H1 (cell line): ENCODE measurements around the gene TNFRSF13B. TPM values are rescaled to one million over a fixed set of nuclear protein-coding genes. Genes with fewer than 3 reads are reported as not detected.

ENCODE experiments used
- CTCF ChIA-PET: fragments of 300-600 bp; sonication (Branson Sonifier 250); formaldehyde crosslinking; loops from one replicate; lab custom pipeline; 2021; ENCODE audit not compliant: partially characterized antibody; lab: Charles Lee
- POLR2A ChIA-PET: fragments of 300-600 bp; sonication (Branson Sonifier 250); formaldehyde crosslinking; loops from one replicate; lab custom pipeline; 2021; ENCODE audit warnings: inconsistent platforms; ENCODE audit not compliant: partially characterized antibody; lab: Charles Lee
- DNase-seq, 2 experiments: peaks; one replicate each; pipeline versions ENCODE4 v3.0.0 to v3.0.0-alpha.2; 2010 to 2022; ENCODE audit warnings: low spot score in 2 of 2, low read depth in 1 of 2, mixed read lengths in 1 of 2
- FAIRE-seq: peaks from 2 replicates; lab custom pipeline; 2011; peaks lifted over from hg19 to GRCh38; lab: Jason Lieb, UNC
- H2AFZ ChIP-seq: 2 replicates; pipeline ENCODE4 v1.8.1; 2012; ENCODE audit warnings: low read length, inconsistent platforms
- H2AK5ac ChIP-seq: 2 replicates; pipeline ENCODE4 v1.6.1; 2013; ENCODE audit warnings: low read depth, low read length
- H2BK120ac ChIP-seq: replicated peaks from 2 replicates; pipeline ENCODE3; 2013; ENCODE audit warnings: low read depth, low read length, inconsistent platforms
- H2BK12ac ChIP-seq: 2 replicates; pipeline ENCODE4 v1.6.1; 2013; ENCODE audit warnings: low read depth, low read length
- H2BK15ac ChIP-seq: 2 replicates; pipeline ENCODE4 v1.6.1; 2013; ENCODE audit warnings: low read length
- H2BK20ac ChIP-seq: 2 replicates; pipeline ENCODE4 v1.6.1; 2013; ENCODE audit warnings: low read length
- H2BK5ac ChIP-seq: 2 replicates; pipeline ENCODE4 v1.6.1; 2013; ENCODE audit warnings: low read depth, low read length
- H3K14ac ChIP-seq: 2 replicates; pipeline ENCODE4 v1.6.1; 2013; ENCODE audit warnings: inconsistent platforms; ENCODE audit not compliant: insufficient read length
- H3K18ac ChIP-seq: 2 replicates; pipeline ENCODE4 v1.6.1; 2013; ENCODE audit warnings: low read length; ENCODE audit errors: extremely low read depth
- H3K23ac ChIP-seq: 2 replicates; pipeline ENCODE4 v1.6.1; 2013; ENCODE audit warnings: inconsistent platforms; ENCODE audit not compliant: insufficient read length
- H3K23me2 ChIP-seq: 2 replicates; pipeline ENCODE4 v1.6.1; 2013; ENCODE audit warnings: low read depth, low read length
- H3K27ac ChIP-seq: 2 replicates; pipeline ENCODE4 v1.6.1; 2011; ENCODE audit warnings: low read depth, low read length, inconsistent platforms
- H3K27me3 ChIP-seq, 4 experiments: replicated peaks in 1 of 4; 1 replicate in 1 of 4; 2 replicates in 3 of 4; pipeline versions ENCODE4 v1.6.1 to v1.8.1; 2011 to 2013; ENCODE audit warnings: low read length in 3 of 4, mild to moderate bottlenecking in 3 of 4, inconsistent platforms in 2 of 4, mixed read lengths in 2 of 4, moderate library complexity in 1 of 4; ENCODE audit not compliant: control insufficient read depth in 3 of 4, insufficient read depth in 3 of 4; ENCODE audit errors: extremely low read depth in 1 of 4
- H3K36me3 ChIP-seq, 4 experiments: 2 replicates each; pipeline versions ENCODE4 v1.6.1 to v1.8.1; 2011 to 2013; ENCODE audit warnings: mild to moderate bottlenecking in 4 of 4, low read length in 3 of 4, moderate library complexity in 2 of 4, control low read depth in 1 of 4, inconsistent platforms in 1 of 4; ENCODE audit not compliant: insufficient read depth in 4 of 4, control insufficient read depth in 2 of 4
- H3K4ac ChIP-seq: replicated peaks from 2 replicates; pipeline ENCODE3; 2013; ENCODE audit warnings: low read length, low read depth, mixed read lengths, inconsistent platforms; ENCODE audit not compliant: insufficient read length
- H3K4me1 ChIP-seq, 4 experiments: replicated peaks in 1 of 4; 1 replicate in 1 of 4; 2 replicates in 3 of 4; pipeline versions ENCODE4 v1.6.1 to v1.8.1; 2011 to 2013; ENCODE audit warnings: low read length in 3 of 4, inconsistent platforms in 2 of 4, mixed read lengths in 1 of 4; ENCODE audit not compliant: insufficient read depth in 4 of 4, control insufficient read depth in 3 of 4
- H3K4me2 ChIP-seq, 2 experiments: 2 replicates each; pipeline versions ENCODE4 v1.6.1 to v1.8.1; 2011 to 2013; ENCODE audit warnings: low read depth in 2 of 2, low read length in 2 of 2, control low read depth in 1 of 2, inconsistent platforms in 1 of 2, mild to moderate bottlenecking in 1 of 2; ENCODE audit not compliant: insufficient read depth in 1 of 2
- H3K4me3 ChIP-seq, 4 experiments: fragments of 200-600, 300-600 bp in 1 of 4; sonication (generic), shearing (Covaris generic), sonication (Bioruptor Twin) in 1 of 4; 2 replicates each; pipeline versions ENCODE4 v1.5.1 to v1.8.1; 2011 to 2016; ENCODE audit warnings: low read length in 4 of 4, low read depth in 3 of 4, control low read depth in 2 of 4, inconsistent platforms in 2 of 4, mild to moderate bottlenecking in 2 of 4, mixed read lengths in 1 of 4, moderate library complexity in 1 of 4; ENCODE audit not compliant: insufficient read depth in 2 of 4; ENCODE audit errors: extremely low read depth in 1 of 4
- H3K56ac ChIP-seq: replicated peaks from 2 replicates; pipeline ENCODE3; 2013; ENCODE audit warnings: low read depth, mild to moderate bottlenecking, mixed read lengths, low read length, inconsistent platforms; ENCODE audit not compliant: insufficient read length
- H3K79me1 ChIP-seq: 2 replicates; pipeline ENCODE4 v1.6.1; 2013; ENCODE audit warnings: low read depth, low read length, control low read depth
- H3K79me2 ChIP-seq, 2 experiments: 2 replicates each; pipeline versions ENCODE4 v1.6.1 to v1.8.1; 2012 to 2013; ENCODE audit warnings: low read length in 2 of 2, mild to moderate bottlenecking in 2 of 2, inconsistent platforms in 1 of 2; ENCODE audit not compliant: insufficient read depth in 2 of 2, control insufficient read depth in 1 of 2
- H3K9ac ChIP-seq, 4 experiments: replicated peaks in 1 of 4; 1 replicate in 1 of 4; 2 replicates in 3 of 4; pipeline versions ENCODE4 v1.6.1 to v1.8.1; 2011 to 2013; ENCODE audit warnings: low read depth in 3 of 4, low read length in 3 of 4, control low read depth in 2 of 4, mild to moderate bottlenecking in 2 of 4, moderate library complexity in 2 of 4, inconsistent platforms in 1 of 4; ENCODE audit errors: extremely low read depth in 1 of 4
- H3K9me3 ChIP-seq, 2 experiments: 2 replicates each; pipeline versions ENCODE4 v1.6.1 to v1.8.1; 2012 to 2013; ENCODE audit warnings: mild to moderate bottlenecking in 2 of 2, moderate library complexity in 2 of 2, control low read depth in 1 of 2, inconsistent platforms in 1 of 2, low read depth in 1 of 2, low read length in 1 of 2, mixed read lengths in 1 of 2; ENCODE audit not compliant: insufficient read depth in 2 of 2
- H4K20me1 ChIP-seq, 2 experiments: replicated peaks in 1 of 2; 2 replicates each; pipeline versions ENCODE3 to v1.8.1; 2011 to 2013; ENCODE audit warnings: inconsistent platforms in 2 of 2, low read length in 2 of 2, mild to moderate bottlenecking in 1 of 2; ENCODE audit not compliant: insufficient read depth in 2 of 2, control insufficient read depth in 1 of 2
- H4K5ac ChIP-seq: 2 replicates; pipeline ENCODE4 v1.6.1; 2013; ENCODE audit warnings: low read length, low read depth, mixed read lengths, inconsistent platforms; ENCODE audit not compliant: insufficient read length
- H4K8ac ChIP-seq: 2 replicates; pipeline ENCODE4 v1.8.0; 2013; ENCODE audit warnings: mild to moderate bottlenecking, moderate library complexity, low read length, inconsistent platforms; ENCODE audit not compliant: insufficient read depth; ENCODE audit errors: extremely low read depth
- H4K91ac ChIP-seq: replicated peaks from 2 replicates; pipeline ENCODE3; 2013; ENCODE audit warnings: low read length, mixed read lengths, inconsistent platforms; ENCODE audit not compliant: insufficient read length
- ASH2L ChIP-seq: fragments of 200-600, 300-600 bp; sonication (generic); IDR thresholded peaks from one replicate; pipeline ENCODE4 v1.7.1; 2017; ENCODE audit warnings: low read length
- CBX8 ChIP-seq: fragments of 300-800, 300-1000 bp; sonication (generic); IDR thresholded peaks from 2 replicates; pipeline ENCODE4 v1.7.1; 2016; ENCODE audit warnings: low read depth, low read length, borderline replicate concordance
- CHD1 ChIP-seq: IDR thresholded peaks from 2 replicates; pipeline ENCODE4 v1.6.1; 2012; ENCODE audit warnings: low read depth, low read length, improper control_type of control experiment
- EP300 ChIP-seq, 2 experiments: IDR thresholded peaks; 1 replicate in 1 of 2; 2 replicates in 1 of 2; pipeline ENCODE4 v1.6.1; 2011 to 2012; ENCODE audit warnings: low read depth in 2 of 2, low read length in 2 of 2, mild to moderate bottlenecking in 2 of 2, borderline replicate concordance in 1 of 2, inconsistent platforms in 1 of 2, moderate library complexity in 1 of 2
- FOSL1 ChIP-seq: IDR thresholded peaks from 2 replicates; pipeline ENCODE4 v1.6.1; 2011; ENCODE audit warnings: mild to moderate bottlenecking, low read depth, low read length, moderate library complexity; ENCODE audit not compliant: insufficient read depth
- GABPA ChIP-seq: IDR thresholded peaks from 2 replicates; pipeline ENCODE4 v1.6.1; 2011; ENCODE audit warnings: mild to moderate bottlenecking, low read length, moderate library complexity, borderline replicate concordance; ENCODE audit not compliant: insufficient read depth
- JUND ChIP-seq: IDR thresholded peaks from 2 replicates; pipeline ENCODE4 v1.6.1; 2011; ENCODE audit warnings: mild to moderate bottlenecking, improper control_type of control experiment, low read length
- POLR2AphosphoS5 ChIP-seq: IDR thresholded peaks from 2 replicates; pipeline ENCODE4 v1.6.1; 2011; ENCODE audit warnings: low read depth, low read length
- SIN3A ChIP-seq, 2 experiments: IDR thresholded peaks in 1 of 2; conservative IDR thresholded peaks in 1 of 2; 2 replicates each; pipeline ENCODE4 v1.6.1; 2011 to 2012; ENCODE audit warnings: low read length in 2 of 2, improper control_type of control experiment in 1 of 2, low read depth in 1 of 2, mild to moderate bottlenecking in 1 of 2
- SP4 ChIP-seq: IDR thresholded peaks from 2 replicates; pipeline ENCODE4 v1.6.1; 2012; ENCODE audit warnings: low read length, inconsistent platforms
- TAF7 ChIP-seq: optimal IDR thresholded peaks from 2 replicates; pipeline ENCODE3; 2011; ENCODE audit warnings: low read depth, mild to moderate bottlenecking, inconsistent platforms, low read length, moderate library complexity, borderline replicate concordance
- TCF12 ChIP-seq: IDR thresholded peaks from 2 replicates; pipeline ENCODE4 v1.6.1; 2011; ENCODE audit warnings: low read depth, mild to moderate bottlenecking, low read length
- TEAD4 ChIP-seq: IDR thresholded peaks from 2 replicates; pipeline ENCODE4 v1.6.1; 2012; ENCODE audit warnings: low read depth, low read length, inconsistent platforms, mixed read lengths
- ZNF274 ChIP-seq: IDR thresholded peaks from 2 replicates; pipeline ENCODE4 v1.7.0; 2012; ENCODE audit warnings: low read length, borderline replicate concordance; ENCODE audit errors: extremely low read depth
- WGBS, 2 experiments: shearing (Covaris generic) in 1 of 2; methylation state at CpG; one replicate each; pipeline versions ENCODE4 v1.1.6 to v1.1.7; 2013 to 2015; ENCODE audit warnings: low lambda C conversion rate in 2 of 2, mixed read lengths in 2 of 2, inconsistent platforms in 1 of 2, low coverage in 1 of 2, missing lambda C conversion rate in 1 of 2; ENCODE audit not compliant: insufficient replicate concordance in 2 of 2, insufficient coverage in 1 of 2, insufficient read length in 1 of 2; ENCODE audit errors: extremely low coverage in 1 of 2, missing lambda C conversion rate in 1 of 2; 5-methylcytosine and 5-hydroxymethylcytosine counted together
- polyA plus RNA-seq, 7 experiments: library from polyadenylated mRNA; depleted of rRNA in 3 of 7; stranded (reverse) in 5 of 7; unstranded in 2 of 7; fragments of >200 nt in 5 of 7; fragments of 200-250 nt in 2 of 7; gene quantifications; 1 replicate in 5 of 7; 2 replicates in 1 of 7; 4 replicates in 1 of 7; pipeline versions ENCODE4 v1.2.1 to v1.2.3, GENCODE V29; 2011 to 2013; ENCODE audit warnings: missing spikeins in 2 of 7, mixed read lengths in 2 of 7
- total RNA-seq: library from RNA; stranded (reverse); fragmentation: NEBNext Ultra II Directional; extraction: Animal tissue kit (Norgen Biotek cat#: 25700); gene quantifications from 2 replicates; pipeline ENCODE4 v1.2.1, GENCODE V29; 2021

The TNFRSF13B gene
- total and polyA plus RNA-seq, 2 of the 8 experiments (the other 6 are each of a cell fraction or from before 2014, with no cell fraction given) = not detected

DNA sequence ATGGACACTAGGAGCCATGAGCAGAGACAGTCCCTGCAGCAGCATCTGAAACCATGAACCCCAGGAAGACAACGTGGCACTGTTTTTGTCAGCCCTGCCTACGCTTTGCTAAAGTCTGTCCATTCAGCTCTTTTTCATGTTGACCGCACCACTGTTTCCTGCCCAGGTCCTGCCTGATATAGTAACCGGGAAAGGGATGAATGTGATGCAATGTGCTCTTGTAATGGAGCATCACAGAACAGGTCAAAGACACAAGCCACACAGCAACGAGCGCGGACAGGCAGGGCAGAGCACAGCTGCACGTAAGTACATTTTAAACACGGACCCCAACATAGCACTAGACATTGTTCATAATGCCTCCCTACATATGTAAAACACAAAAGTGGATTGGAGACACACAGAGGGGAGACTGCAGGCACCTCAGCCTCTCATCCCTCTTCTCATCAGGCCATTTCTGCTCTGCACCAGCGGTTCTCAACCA is 16.9 kb upstream of the TNFRSF13B start:
- Histone ChIP-seq H3K23ac (no peak overlapping the region), H2BK120ac (no peak overlapping the region), H2AK5ac (no peak overlapping the region), H3K4ac (no peak overlapping the region), H2BK5ac (no peak overlapping the region), H3K4me1 (peaks cover 0 to 2% (median under 1%) of the 10 kb centered on the region in 4 experiments; a peak in 2 of 7 replicates), H2BK15ac (no peak overlapping the region), H2AFZ (no peak overlapping the region), H4K5ac (no peak overlapping the region), H4K8ac (no peak overlapping the region), H3K18ac (no peak overlapping the region), H3K79me1 (no peaks in the 10 kb centered on the region), H3K4me3 (no peak overlapping the region), H3K27me3 (no peaks in the 10 kb centered on the region; a peak in 1 of 7 replicates), H2BK20ac (no peak overlapping the region), H4K20me1 (no peaks in the 10 kb centered on the region), H3K36me3 (no peaks in the 10 kb centered on the region), H4K91ac (no peak overlapping the region), H3K79me2 (no peaks in the 10 kb centered on the region), H2BK12ac (no peak overlapping the region), H3K14ac (no peak overlapping the region), H3K4me2 (no peak overlapping the region), H3K27ac (no peak overlapping the region), H3K9ac (no peak overlapping the region), H3K9me3 (no peaks in the 10 kb centered on the region), H3K56ac (no peak overlapping the region), H3K23me2 (peaks cover 7% of the 10 kb centered on the region; the same call in 1 of the 2 replicates)
- ChIA-PET CTCF (interaction anchor here (0.7 to 3.3 kb wide), 5 partner anchors 11 to 159 kb away, joined by 3 to 17 read pairs (median 7); no protein-coding TSS in a partner anchor), POLR2A (interaction anchor here (1.5 kb wide), 1 partner anchor 134 kb away, joined by 3 read pairs; no protein-coding TSS in a partner anchor)
- FAIRE-seq (no peak), DNase-seq (no peak)
- WGBS, 2 experiments = 92% methylated on average over 10 of the region's 10 CpGs; no CpG with 5 or more reads in 1 of the 2 experiments
- TF ChIP-seq CBX8 (no peak), POLR2AphosphoS5 (no peak), JUND (no peak), TCF12 (no peak), SP4 (no peak), EP300 (IDR thresholded peaks at IDR 0.05; ENCODE audit: borderline replicate concordance in 1 of 2, low read depth in 2 of 2, low read length in 2 of 2) (no peak), FOSL1 (no peak), ZNF274 (no peak), CHD1 (no peak), SIN3A (conservative IDR thresholded peaks at IDR 0.05 in 1 of 2, IDR thresholded peaks at IDR 0.05 in 1 of 2; ENCODE audit: low read depth in 1 of 2, low read length in 2 of 2) (no peak), ASH2L (no peak), TEAD4 (no peak), GABPA (no peak), TAF7 (no peak)
